ENCODE data around the gene THAP10. TPM values are rescaled to one million over a fixed set of nuclear protein-coding genes. Genes with fewer than 3 reads are reported as not detected.
"Not testable (repeated sequence)": the region's sequence is repeated elsewhere in the genome, so short reads cannot be mapped to it uniquely, and the experiment has no call there.

The THAP10 gene
- polyA plus RNA-seq, 2 of the 4 experiments (the other 2 are of a cell fraction), result 6.8 to 9.4 TPM

GRCh38 chr15:70873232-70874054, 18.8 kb downstream of the THAP10 start:
- TF ChIP-seq, protein P1, sequence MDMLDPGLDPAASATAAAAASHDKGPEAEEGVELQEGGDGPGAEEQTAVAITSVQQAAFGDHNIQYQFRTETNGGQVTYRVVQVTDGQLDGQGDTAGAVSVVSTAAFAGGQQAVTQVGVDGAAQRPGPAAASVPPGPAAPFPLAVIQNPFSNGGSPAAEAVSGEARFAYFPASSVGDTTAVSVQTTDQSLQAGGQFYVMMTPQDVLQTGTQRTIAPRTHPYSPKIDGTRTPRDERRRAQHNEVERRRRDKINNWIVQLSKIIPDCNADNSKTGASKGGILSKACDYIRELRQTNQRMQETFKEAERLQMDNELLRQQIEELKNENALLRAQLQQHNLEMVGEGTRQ (IDR thresholded peaks at IDR 0.05), result peak; percentile 55
- no peak for TF ChIP-seq ESRRA (IDR thresholded peaks at IDR 0.05; ENCODE audit: borderline replicate concordance, low read length)
- DNase-seq (ENCODE audit: low read depth in 1 of 2, low spot score in 1 of 2) (no peak), FAIRE-seq (no peak), ATAC-seq (no peak)
- Histone ChIP-seq H3K27ac (no peak overlapping the region), H3K4me1 (peaks cover 13% of the 10 kb centered on the region; the same call in 2 of the 3 replicates), H3K4me2 (no peak overlapping the region), H3K4me3 (no peak overlapping the region), H3K9me3 (peaks cover 7% of the 10 kb centered on the region; the same call in 2 of the 3 replicates)
- POLR2A ChIA-PET, result interaction anchor here (1.3 to 2.3 kb wide), 2 partner anchors 19 to 110 kb away, joined by 5 to 17 read pairs; partner anchors contain the start of genes LARP6 and UACA
- 72% methylated on average over 2 of the region's 2 CpGs for WGBS (ENCODE audit: missing lambda C conversion rate)
- CTCF ChIA-PET, result interaction anchor here (0.9 to 9.1 kb wide), 15 partner anchors 12 to 1396 kb away, joined by 3 to 331 read pairs (median 6); partner anchors contain the start of gene LARP6

DNA sequence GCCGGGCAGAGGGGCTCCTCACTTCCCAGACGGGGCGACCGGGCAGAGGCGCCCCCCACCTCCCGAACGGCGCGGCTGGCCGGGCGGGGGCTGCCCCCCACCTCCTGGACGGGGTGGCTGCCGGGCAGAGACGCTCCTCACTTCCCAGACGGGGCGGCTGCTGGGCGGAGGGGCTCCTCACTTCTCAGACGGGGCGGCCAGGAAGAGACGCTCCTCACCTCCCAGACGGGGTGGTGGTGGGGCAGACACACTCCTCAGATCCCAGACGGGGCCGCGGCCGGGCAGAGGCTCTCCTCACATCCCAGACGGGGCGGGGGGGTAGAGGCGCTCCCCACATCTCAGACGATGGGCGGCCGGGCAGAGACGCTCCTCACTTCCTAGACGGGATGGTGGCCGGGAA, 20.7 kb downstream of the THAP10 start:
- POLR2A ChIA-PET; H3K4me3 ChIP-seq; FAIRE-seq; DNase-seq (ENCODE audit: low read depth in 1 of 2, low spot score in 1 of 2); ATAC-seq; H3K4me2 ChIP-seq; H3K27ac ChIP-seq; H3K9me3 ChIP-seq: not testable (repeated sequence)
- 84% methylated on average over 21 of the region's 34 CpGs for WGBS (ENCODE audit: missing lambda C conversion rate)
- peaks cover 16% of the 10 kb centered on the region; the same call in 2 of the 3 replicates for H3K4me1 ChIP-seq
- CTCF ChIA-PET, result interaction anchor here (1.1 to 9.1 kb wide), 4 partner anchors 15 to 929 kb away, joined by 3 to 331 read pairs (median 175); partner anchors contain the start of gene LARP6

DNA sequence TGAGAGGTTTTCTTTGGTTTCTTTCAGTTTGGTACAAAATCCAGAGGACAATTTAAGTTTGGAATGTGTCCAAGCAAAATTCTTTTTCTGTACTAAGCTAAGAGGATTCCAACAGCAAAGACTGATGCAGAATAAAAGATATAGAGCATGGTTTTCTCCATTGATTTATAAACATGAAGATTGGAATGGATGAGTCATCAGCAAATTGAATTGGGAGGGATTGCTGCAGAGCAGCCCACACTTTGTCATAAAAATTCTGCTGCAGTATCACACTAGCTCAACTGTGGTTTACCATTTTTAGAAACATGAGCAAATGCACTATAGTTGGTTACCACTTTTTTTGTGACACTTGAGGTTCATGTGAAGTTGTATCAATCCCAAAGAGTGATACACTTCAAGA, 22.2 kb downstream of the THAP10 start:
- ChIA-PET CTCF (interaction anchor here (0.5 to 9.1 kb wide), 7 partner anchors 9 to 412 kb away, joined by 3 to 331 read pairs (median 4); partner anchors contain the start of genes LARP6 and LRRC49), POLR2A (no interaction called here)
- Histone ChIP-seq H3K27ac (no peak overlapping the region), H3K9me3 (peaks cover 7% of the 10 kb centered on the region; the same call in 2 of the 3 replicates), H3K4me3 (no peak overlapping the region), H3K4me2 (no peak overlapping the region), H3K4me1 (peaks cover 16% of the 10 kb centered on the region; the same call in 2 of the 3 replicates)
- TF ChIP-seq FOSL2 (IDR thresholded peaks at IDR 0.05), result no peak
- TF ChIP-seq FOSL2 (CRISPR knock-in tag; IDR thresholded peaks at IDR 0.05), result peak; percentile 86
- TF ChIP-seq KDM5A (IDR thresholded peaks at IDR 0.05), result no peak
- TF ChIP-seq, protein P2, sequence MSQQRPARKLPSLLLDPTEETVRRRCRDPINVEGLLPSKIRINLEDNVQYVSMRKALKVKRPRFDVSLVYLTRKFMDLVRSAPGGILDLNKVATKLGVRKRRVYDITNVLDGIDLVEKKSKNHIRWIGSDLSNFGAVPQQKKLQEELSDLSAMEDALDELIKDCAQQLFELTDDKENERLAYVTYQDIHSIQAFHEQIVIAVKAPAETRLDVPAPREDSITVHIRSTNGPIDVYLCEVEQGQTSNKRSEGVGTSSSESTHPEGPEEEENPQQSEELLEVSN (IDR thresholded peaks at IDR 0.05; ENCODE audit: borderline replicate concordance, low read depth), result no peak
- FAIRE-seq, result no peak
- no peak for ATAC-seq
- no peak for DNase-seq (ENCODE audit: low read depth in 1 of 2, low spot score in 1 of 2)

DNA sequence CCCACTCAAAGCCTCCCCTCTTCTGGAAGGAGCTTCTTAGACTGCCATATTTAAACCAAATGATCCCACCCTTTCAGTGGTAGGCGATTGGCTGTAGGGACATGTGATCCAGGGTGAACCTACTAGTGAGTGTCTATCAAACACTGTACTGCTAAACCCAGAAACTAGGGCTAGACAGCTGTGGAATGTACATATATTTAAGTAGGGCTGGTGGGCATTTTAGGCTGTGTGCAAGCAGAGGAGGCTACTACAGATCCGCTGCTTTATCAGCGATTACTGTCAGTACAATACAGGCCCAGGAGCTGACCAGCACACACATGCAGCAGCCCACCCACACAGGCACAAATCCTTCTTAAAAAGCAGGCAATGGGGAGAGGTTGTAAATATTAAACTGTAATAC, 22.9 kb downstream of the THAP10 start:
- ChIA-PET CTCF (interaction anchor here (1.2 to 9.1 kb wide), 5 partner anchors 10 to 42 kb away, joined by 3 to 331 read pairs (median 11); partner anchors contain the start of genes LARP6 and LRRC49), POLR2A (interaction anchor here (1.1 kb wide), 1 partner anchor 12 kb away, joined by 3 read pairs; no protein-coding TSS in a partner anchor)
- FAIRE-seq (no peak), ATAC-seq (peak; percentile 20 to 34; a peak in 2 of 6 replicates), DNase-seq (ENCODE audit: low read depth in 1 of 2, low spot score in 1 of 2) (no peak)
- Histone ChIP-seq H3K27ac (0 out of 6 replicates have a peak overlapping the region, but pooled peaks of 1 of the 2 experiments have one; percentile 3), H3K4me2 (no peak overlapping the region), H3K9me3 (peaks cover 7% of the 10 kb centered on the region; the same call in 2 of the 3 replicates), H3K4me3 (no peak overlapping the region), H3K4me1 (peaks cover 11% of the 10 kb centered on the region; the same call in 2 of the 3 replicates)
- 85% methylated on average over 3 of the region's 3 CpGs for WGBS (ENCODE audit: missing lambda C conversion rate)
- TF ChIP-seq, protein P3, sequence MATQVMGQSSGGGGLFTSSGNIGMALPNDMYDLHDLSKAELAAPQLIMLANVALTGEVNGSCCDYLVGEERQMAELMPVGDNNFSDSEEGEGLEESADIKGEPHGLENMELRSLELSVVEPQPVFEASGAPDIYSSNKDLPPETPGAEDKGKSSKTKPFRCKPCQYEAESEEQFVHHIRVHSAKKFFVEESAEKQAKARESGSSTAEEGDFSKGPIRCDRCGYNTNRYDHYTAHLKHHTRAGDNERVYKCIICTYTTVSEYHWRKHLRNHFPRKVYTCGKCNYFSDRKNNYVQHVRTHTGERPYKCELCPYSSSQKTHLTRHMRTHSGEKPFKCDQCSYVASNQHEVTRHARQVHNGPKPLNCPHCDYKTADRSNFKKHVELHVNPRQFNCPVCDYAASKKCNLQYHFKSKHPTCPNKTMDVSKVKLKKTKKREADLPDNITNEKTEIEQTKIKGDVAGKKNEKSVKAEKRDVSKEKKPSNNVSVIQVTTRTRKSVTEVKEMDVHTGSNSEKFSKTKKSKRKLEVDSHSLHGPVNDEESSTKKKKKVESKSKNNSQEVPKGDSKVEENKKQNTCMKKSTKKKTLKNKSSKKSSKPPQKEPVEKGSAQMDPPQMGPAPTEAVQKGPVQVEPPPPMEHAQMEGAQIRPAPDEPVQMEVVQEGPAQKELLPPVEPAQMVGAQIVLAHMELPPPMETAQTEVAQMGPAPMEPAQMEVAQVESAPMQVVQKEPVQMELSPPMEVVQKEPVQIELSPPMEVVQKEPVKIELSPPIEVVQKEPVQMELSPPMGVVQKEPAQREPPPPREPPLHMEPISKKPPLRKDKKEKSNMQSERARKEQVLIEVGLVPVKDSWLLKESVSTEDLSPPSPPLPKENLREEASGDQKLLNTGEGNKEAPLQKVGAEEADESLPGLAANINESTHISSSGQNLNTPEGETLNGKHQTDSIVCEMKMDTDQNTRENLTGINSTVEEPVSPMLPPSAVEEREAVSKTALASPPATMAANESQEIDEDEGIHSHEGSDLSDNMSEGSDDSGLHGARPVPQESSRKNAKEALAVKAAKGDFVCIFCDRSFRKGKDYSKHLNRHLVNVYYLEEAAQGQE (IDR thresholded peaks at IDR 0.05), result no peak
- TF ChIP-seq HOXB13 (CRISPR knock-in tag; IDR thresholded peaks at IDR 0.05; ENCODE audit: low read depth) (no peak), FOXS1 (CRISPR knock-in tag; IDR thresholded peaks at IDR 0.05) (no peak), HOXA7 (CRISPR knock-in tag; IDR thresholded peaks at IDR 0.05) (no peak), FOSL2 (IDR thresholded peaks at IDR 0.05) (no peak), FOSL2 (CRISPR knock-in tag; IDR thresholded peaks at IDR 0.05) (no peak), JUNB (IDR thresholded peaks at IDR 0.05) (no peak), FOSB (CRISPR knock-in tag; IDR thresholded peaks at IDR 0.05) (no peak), ESRRA (IDR thresholded peaks at IDR 0.05; ENCODE audit: borderline replicate concordance, low read length) (no peak), RAD21 (conservative IDR thresholded peaks at IDR 0.05 in 1 of 2, IDR thresholded peaks at IDR 0.05 in 1 of 2) (no peak), TP53 (CRISPR knock-in tag; IDR thresholded peaks at IDR 0.05) (no peak), ZNF302 (CRISPR knock-in tag; IDR thresholded peaks at IDR 0.05) (no peak), JUN (IDR thresholded peaks at IDR 0.05) (no peak), SMC3 (IDR thresholded peaks at IDR 0.05) (no peak), POLR2A (IDR thresholded peaks at IDR 0.05; ENCODE audit: low read length) (no peak), MAFK (IDR thresholded peaks at IDR 0.05; ENCODE audit: partially characterized antibody) (no peak)
- TF ChIP-seq, protein P4, sequence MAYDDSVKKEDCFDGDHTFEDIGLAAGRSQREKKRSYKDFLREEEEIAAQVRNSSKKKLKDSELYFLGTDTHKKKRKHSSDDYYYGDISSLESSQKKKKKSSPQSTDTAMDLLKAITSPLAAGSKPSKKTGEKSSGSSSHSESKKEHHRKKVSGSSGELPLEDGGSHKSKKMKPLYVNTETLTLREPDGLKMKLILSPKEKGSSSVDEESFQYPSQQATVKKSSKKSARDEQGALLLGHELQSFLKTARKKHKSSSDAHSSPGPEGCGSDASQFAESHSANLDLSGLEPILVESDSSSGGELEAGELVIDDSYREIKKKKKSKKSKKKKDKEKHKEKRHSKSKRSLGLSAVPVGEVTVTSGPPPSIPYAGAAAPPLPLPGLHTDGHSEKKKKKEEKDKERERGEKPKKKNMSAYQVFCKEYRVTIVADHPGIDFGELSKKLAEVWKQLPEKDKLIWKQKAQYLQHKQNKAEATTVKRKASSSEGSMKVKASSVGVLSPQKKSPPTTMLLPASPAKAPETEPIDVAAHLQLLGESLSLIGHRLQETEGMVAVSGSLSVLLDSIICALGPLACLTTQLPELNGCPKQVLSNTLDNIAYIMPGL (CRISPR knock-in tag; IDR thresholded peaks at IDR 0.05; ENCODE audit: borderline replicate concordance), result no peak
- TF ChIP-seq, protein P5, sequence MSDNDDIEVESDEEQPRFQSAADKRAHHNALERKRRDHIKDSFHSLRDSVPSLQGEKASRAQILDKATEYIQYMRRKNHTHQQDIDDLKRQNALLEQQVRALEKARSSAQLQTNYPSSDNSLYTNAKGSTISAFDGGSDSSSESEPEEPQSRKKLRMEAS (IDR thresholded peaks at IDR 0.05), result no peak

Data from A549 (cell line).